GOT3 (cell line): ENCODE results near the gene GUCA1A.

Experiments used
- DNase-seq: peaks from one replicate; lab custom pipeline; 2025; ENCODE audit warnings: mixed read lengths; lab: John Stamatoyannopoulos, UW

Gene GUCA1A

GRCh38 chr6:42173101-42173500 lies at the start of gene GUCA1A:
GUCA1A (plus strand) TSS chr6:42173364; CDS start chr6:42173614, 250 bp downstream.
- no peak for DNase-seq

GRCh38 chr6:42123379-42124103 lies 49.6 kb upstream of the GUCA1A start:
- no peak for DNase-seq

GRCh38 chr6:42124223-42124836 lies 48.8 kb upstream of the GUCA1A start:
- DNase-seq = no peak

GRCh38 chr6:42125231-42125630 lies 47.9 kb upstream of the GUCA1A start:
- no peak for DNase-seq

GRCh38 chr6:42125663-42126062 lies 47.5 kb upstream of the GUCA1A start:
- no peak for DNase-seq

GRCh38 chr6:42128460-42129359 lies 44.5 kb upstream of the GUCA1A start:
- no peak for DNase-seq

GRCh38 chr6:42129360-42129676 lies 43.8 kb upstream of the GUCA1A start:
- DNase-seq = no peak

GRCh38 chr6:42131531-42131930 lies 41.6 kb upstream of the GUCA1A start:
- no peak for DNase-seq

- DNase-seq = no peak
Measured at GRCh38 chr6:42133926-42134325, 39.2 kb upstream of the GUCA1A start.

GRCh38 chr6:42135161-42135560 lies 38.0 kb upstream of the GUCA1A start:
- DNase-seq = no peak

- no peak for DNase-seq
Measured at GRCh38 chr6:42135722-42136121, 37.4 kb upstream of the GUCA1A start.

- no peak for DNase-seq
Measured at GRCh38 chr6:42136508-42137193, 36.5 kb upstream of the GUCA1A start.

GRCh38 chr6:42137194-42137753 lies 35.9 kb upstream of the GUCA1A start:
- no peak for DNase-seq

GRCh38 chr6:42138190-42138589 lies 35.0 kb upstream of the GUCA1A start:
- DNase-seq = no peak

GRCh38 chr6:42138630-42139619 lies 34.2 kb upstream of the GUCA1A start:
- no peak for DNase-seq

- no peak for DNase-seq
Measured at GRCh38 chr6:42140032-42140431, 33.1 kb upstream of the GUCA1A start.

- DNase-seq = no peak
Measured at GRCh38 chr6:42140756-42141602, 32.2 kb upstream of the GUCA1A start.

GRCh38 chr6:42141603-42142117 lies 31.5 kb upstream of the GUCA1A start:
- DNase-seq = no peak

- no peak for DNase-seq
Measured at GRCh38 chr6:42142118-42142835, 30.9 kb upstream of the GUCA1A start, which contains the start of gene C6orf132. C6orf132 (minus strand) TSS chr6:42142620; CDS start chr6:42142444, 176 bp downstream.
